Activated naive CD8-positive, alpha-beta T cell (primary cell): ENCODE results near the gene IL26.

Experiments used
- H3K27ac Mint-ChIP-seq: one replicate; pipeline ENCODE4 v1.8.0; 2021; ENCODE audit warnings: mixed read lengths
- H3K27me3 Mint-ChIP-seq: one replicate; pipeline ENCODE4 v1.8.0; 2021; ENCODE audit warnings: mixed read lengths
- H3K36me3 Mint-ChIP-seq: one replicate; pipeline ENCODE4 v1.8.0; 2021; ENCODE audit warnings: mixed read lengths
- H3K4me1 Mint-ChIP-seq: one replicate; pipeline ENCODE4 v1.8.0; 2021; ENCODE audit warnings: low read depth, mixed read lengths
- H3K4me3 Mint-ChIP-seq: one replicate; pipeline ENCODE4 v1.8.0; 2021; ENCODE audit warnings: mild to moderate bottlenecking, mixed read lengths
- H3K9me3 Mint-ChIP-seq: one replicate; pipeline ENCODE4 v1.8.0; 2021; ENCODE audit warnings: low read depth, mixed read lengths

IL26 gene

GRCh38 chr12:68163560-68164081, 62.0 kb downstream of the IL26 start:
- H3K36me3 Mint-ChIP-seq, result peaks cover 5% of the 10 kb centered on the region

GRCh38 chr12:68162374-68162773, 63.2 kb downstream of the IL26 start:
- H3K9me3 Mint-ChIP-seq, result no peaks in the 10 kb centered on the region

More at GRCh38 chr12:68163560-68164081, 62.0 kb downstream of the IL26 start:
- Mint-ChIP-seq H3K4me1 (peaks cover 12% of the 10 kb centered on the region), H3K27ac (no peak overlapping the region), H3K27me3 (no peaks in the 10 kb centered on the region), H3K4me3 (no peak overlapping the region), H3K9me3 (no peaks in the 10 kb centered on the region)

GRCh38 chr12:68159681-68160304, 65.8 kb downstream of the IL26 start, which contains the start of gene IFNG:
Gene IFNG, minus strand, starts transcription at chr12:68159740. Its CDS starts 125 bp downstream, at chr12:68159615.
- Mint-ChIP-seq H3K4me3 (peak within 1 kb of the TSS; percentile 73), H3K4me1 (peaks cover 37% of the 10 kb centered on the region), H3K9me3 (no peaks in the 10 kb centered on the region), H3K27me3 (no peaks in the 10 kb centered on the region), H3K27ac (no peak within 1 kb of the TSS), H3K36me3 (peaks cover 3% of the 10 kb centered on the region)

More at GRCh38 chr12:68162374-68162773, 63.2 kb downstream of the IL26 start:
- H3K27me3 Mint-ChIP-seq, result no peaks in the 10 kb centered on the region
- peaks cover 5% of the 10 kb centered on the region for H3K36me3 Mint-ChIP-seq
- peaks cover 24% of the 10 kb centered on the region for H3K4me1 Mint-ChIP-seq
- no peak overlapping the region for H3K27ac Mint-ChIP-seq
- H3K4me3 Mint-ChIP-seq, result no peak overlapping the region

- H3K4me3 Mint-ChIP-seq, result peak overlapping the region; percentile 52
- H3K4me1 Mint-ChIP-seq, result peaks cover 34% of the 10 kb centered on the region
- no peaks in the 10 kb centered on the region for H3K27me3 Mint-ChIP-seq
- H3K36me3 Mint-ChIP-seq, result no peaks in the 10 kb centered on the region
- H3K9me3 Mint-ChIP-seq, result no peaks in the 10 kb centered on the region
- no peak overlapping the region for H3K27ac Mint-ChIP-seq
These were observed 67.2 kb downstream of the IL26 start for GRCh38 chr12:68158432-68158831.

GRCh38 chr12:68157380-68157779, 68.2 kb downstream of the IL26 start:
- H3K27ac Mint-ChIP-seq, result no peak overlapping the region
- no peaks in the 10 kb centered on the region for H3K27me3 Mint-ChIP-seq
- no peaks in the 10 kb centered on the region for H3K36me3 Mint-ChIP-seq
- H3K4me1 Mint-ChIP-seq, result peaks cover 34% of the 10 kb centered on the region
- H3K4me3 Mint-ChIP-seq, result peak overlapping the region; percentile 35
- H3K9me3 Mint-ChIP-seq, result no peaks in the 10 kb centered on the region

- no peaks in the 10 kb centered on the region for H3K36me3 Mint-ChIP-seq
- no peak overlapping the region for H3K27ac Mint-ChIP-seq
- H3K9me3 Mint-ChIP-seq, result no peaks in the 10 kb centered on the region
- peak overlapping the region; percentile 15 for H3K4me3 Mint-ChIP-seq
- H3K27me3 Mint-ChIP-seq, result no peaks in the 10 kb centered on the region
- peaks cover 34% of the 10 kb centered on the region for H3K4me1 Mint-ChIP-seq
These were observed 69.0 kb downstream of the IL26 start for GRCh38 chr12:68156636-68157035.

- Mint-ChIP-seq H3K9me3 (no peaks in the 10 kb centered on the region), H3K27me3 (no peaks in the 10 kb centered on the region), H3K4me3 (no peak overlapping the region), H3K36me3 (no peaks in the 10 kb centered on the region), H3K4me1 (peaks cover 35% of the 10 kb centered on the region), H3K27ac (no peak overlapping the region)
These were observed 70.8 kb downstream of the IL26 start for GRCh38 chr12:68154779-68155178.
